HG02798 (cell line): ENCODE data around the gene OXLD1.

Experiments used
- ATAC-seq: cut with Tn5 transposase; IDR thresholded peaks from one replicate; pipeline ENCODE4 v1.9.1; 2021; ENCODE audit warnings: mild to moderate bottlenecking; ENCODE audit not compliant: unreplicated experiment, poor library complexity

Gene OXLD1

GRCh38 chr17:81666342-81667191 lies at the start of gene OXLD1, which contains the start of gene CCDC137:
Gene OXLD1 (minus strand): TSS chr17:81666605. CDS start chr17:81666577, 28 bp downstream.
Gene CCDC137 (plus strand): TSS chr17:81666737. CDS start chr17:81666767, 30 bp downstream.
- ATAC-seq, result peak; percentile 94

GRCh38 chr17:81715107-81715871 lies 48.9 kb upstream of the OXLD1 start:
- ATAC-seq, result no peak

- ATAC-seq, result no peak
These were observed 48.2 kb upstream of the OXLD1 start for GRCh38 chr17:81714412-81715106.

GRCh38 chr17:81713556-81714411 lies 47.4 kb upstream of the OXLD1 start:
- no peak for ATAC-seq

- no peak for ATAC-seq
These were observed 46.7 kb upstream of the OXLD1 start for GRCh38 chr17:81713004-81713555.

- ATAC-seq, result no peak
These were observed 46.1 kb upstream of the OXLD1 start for GRCh38 chr17:81712468-81713003.

GRCh38 chr17:81711814-81712467 lies 45.5 kb upstream of the OXLD1 start, which contains the start of gene SLC25A10:
Gene SLC25A10 (plus strand): TSS chr17:81712284. CDS start chr17:81712427, 143 bp downstream.
- peak; percentile 77 for ATAC-seq

- ATAC-seq, result no peak
These were observed 44.3 kb upstream of the OXLD1 start for GRCh38 chr17:81710514-81711308.

GRCh38 chr17:81708739-81709185 lies 42.4 kb upstream of the OXLD1 start:
- ATAC-seq, result no peak

GRCh38 chr17:81707725-81708646 lies 41.6 kb upstream of the OXLD1 start:
- ATAC-seq, result no peak

- ATAC-seq, result no peak
These were observed 40.6 kb upstream of the OXLD1 start for GRCh38 chr17:81706757-81707624.

GRCh38 chr17:81706232-81706611 lies 39.8 kb upstream of the OXLD1 start:
- no peak for ATAC-seq

GRCh38 chr17:81705518-81706231 lies 39.3 kb upstream of the OXLD1 start:
- no peak for ATAC-seq

GRCh38 chr17:81703747-81704654 lies 37.6 kb upstream of the OXLD1 start:
- no peak for ATAC-seq
